Activated gamma-delta T cell treated with anti-CD3 and anti-CD28 coated beads, Interleukin-2, amount 50 U/mL, for 16 hours (primary cell): Measurements from ENCODE around the gene PHF8.

ENCODE experiments used
- DNase-seq: peaks from one replicate; pipeline ENCODE4 v3.0.0-alpha.2; 2020; ENCODE audit warnings: low read depth

PHF8 gene

DNA sequence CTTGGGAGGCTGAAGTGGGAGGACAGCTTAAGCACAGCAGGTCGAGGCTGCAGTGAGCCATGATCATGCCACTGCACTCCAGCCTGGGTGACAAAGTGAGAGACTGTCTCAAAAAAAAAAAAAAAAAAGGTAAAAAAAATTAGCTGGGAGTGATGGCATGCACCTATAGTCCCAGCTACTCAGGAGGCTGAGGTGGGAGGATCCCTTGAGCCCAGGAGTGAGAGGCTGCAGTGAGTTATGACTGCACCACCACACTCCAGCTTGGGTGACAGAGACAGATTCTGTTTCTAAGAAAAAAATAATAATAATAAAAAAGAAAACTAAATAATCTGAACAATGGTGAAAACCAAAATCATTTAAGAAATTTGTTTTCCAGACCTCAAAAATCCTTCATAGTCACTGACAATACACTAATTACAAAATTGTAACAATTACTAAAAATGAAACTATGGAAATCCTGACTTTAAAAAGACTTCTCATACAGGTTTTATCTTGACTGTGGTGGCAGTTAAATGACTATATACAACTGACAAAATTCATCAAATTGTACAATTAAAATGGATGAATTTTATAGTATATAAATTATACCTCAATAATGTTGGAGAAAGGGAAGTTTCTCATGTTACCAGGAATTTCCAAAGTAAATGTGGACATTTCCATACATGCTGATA lies 31.3 kb downstream of the PHF8 start:
- no peak for DNase-seq

DNA sequence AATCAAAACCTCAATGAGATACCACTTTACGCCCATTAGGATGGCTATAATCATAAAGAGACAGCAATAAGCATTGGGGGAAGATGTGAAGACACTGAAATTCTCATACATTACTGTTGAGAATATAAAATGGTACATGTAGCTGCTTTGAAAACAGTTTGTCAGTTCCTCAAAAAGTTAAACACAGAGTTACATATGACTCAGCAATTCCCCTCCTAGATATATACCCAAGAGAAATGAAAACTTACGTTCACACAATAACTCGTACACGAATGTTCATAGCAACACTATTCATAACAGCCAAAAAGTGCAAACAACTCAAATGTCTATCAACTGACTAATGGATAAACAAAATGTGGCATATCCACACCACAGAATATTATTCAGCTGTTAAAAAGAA lies 36.6 kb downstream of the PHF8 start:
- DNase-seq = no peak

DNA sequence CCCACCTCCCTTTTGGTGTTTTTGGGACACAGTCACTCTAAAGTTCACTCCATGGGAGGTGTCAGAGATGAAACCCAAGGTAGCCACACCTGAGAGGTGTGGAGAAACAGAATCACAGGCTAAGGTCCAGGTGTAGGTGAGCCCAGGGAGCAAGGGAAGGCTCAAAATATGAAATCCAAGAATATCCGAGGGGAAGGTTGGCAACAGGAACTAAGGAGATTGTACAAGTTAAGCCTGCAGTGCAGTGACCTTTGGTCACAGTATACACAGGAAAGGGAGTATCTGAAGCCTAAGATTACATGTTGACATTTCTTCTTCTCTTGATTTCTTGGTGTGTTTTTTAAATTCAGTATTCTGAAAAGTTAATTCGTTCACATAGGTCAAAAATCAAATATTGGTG lies 46.5 kb downstream of the PHF8 start:
- no peak for DNase-seq

DNA sequence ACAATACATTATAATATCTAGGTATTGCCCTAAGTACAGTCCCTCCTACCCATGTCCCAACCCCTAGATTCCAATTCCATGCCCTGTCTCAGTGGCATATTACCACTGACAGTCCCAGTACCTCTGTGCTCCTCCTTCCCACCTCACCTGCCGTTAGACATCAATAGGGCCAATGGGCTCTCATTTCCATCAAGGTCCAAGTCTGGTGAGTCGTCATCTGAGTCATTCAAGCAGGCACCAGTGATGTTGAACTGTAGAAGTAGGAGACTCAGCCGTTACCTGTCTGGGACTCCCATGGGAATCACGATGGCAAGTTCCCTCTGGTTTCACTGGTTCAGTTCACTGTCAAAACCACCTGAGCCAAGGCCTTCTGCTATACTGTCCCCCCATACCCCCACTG lies 51.7 kb downstream of the PHF8 start:
- DNase-seq = no peak

DNA sequence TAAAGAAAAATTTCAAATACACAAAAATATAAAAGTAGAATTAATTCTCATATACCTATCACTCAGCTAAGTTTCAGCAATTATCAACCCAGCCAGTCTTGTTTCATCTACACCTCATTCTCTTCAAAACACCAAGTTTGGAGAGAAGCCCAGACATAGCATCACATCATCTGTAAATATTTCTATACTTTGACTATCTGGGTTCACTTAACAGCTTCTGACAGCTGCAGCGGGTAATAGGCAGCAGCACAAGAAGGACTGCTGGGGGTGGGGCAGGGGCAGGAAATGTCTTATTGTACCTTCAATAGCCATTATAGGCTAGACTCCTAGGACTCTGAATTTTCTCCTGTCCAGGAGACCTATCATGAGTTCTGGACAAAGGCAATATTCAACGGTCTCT lies 54.1 kb downstream of the PHF8 start:
- DNase-seq = no peak

DNA sequence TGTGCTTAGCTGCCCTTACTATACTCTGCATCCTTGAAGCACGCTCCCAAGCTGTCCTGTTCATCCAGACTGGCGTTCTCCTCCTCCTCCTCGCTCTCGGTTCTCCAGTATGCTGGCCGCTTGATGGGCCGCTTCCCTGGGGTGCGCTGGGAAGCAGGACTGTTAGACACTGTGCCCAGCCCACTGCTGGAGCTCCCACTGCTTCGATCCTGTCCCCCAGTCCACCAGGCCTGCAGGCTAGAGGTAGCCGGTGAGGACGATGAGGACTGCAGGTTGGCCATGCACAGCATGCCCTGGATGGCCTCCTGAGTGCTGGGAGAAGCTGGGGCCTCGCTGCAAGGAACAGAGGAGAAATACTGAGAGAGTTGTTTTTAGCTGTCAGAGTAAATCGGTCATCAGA lies 59.4 kb downstream of the PHF8 start:
- DNase-seq = no peak

DNA sequence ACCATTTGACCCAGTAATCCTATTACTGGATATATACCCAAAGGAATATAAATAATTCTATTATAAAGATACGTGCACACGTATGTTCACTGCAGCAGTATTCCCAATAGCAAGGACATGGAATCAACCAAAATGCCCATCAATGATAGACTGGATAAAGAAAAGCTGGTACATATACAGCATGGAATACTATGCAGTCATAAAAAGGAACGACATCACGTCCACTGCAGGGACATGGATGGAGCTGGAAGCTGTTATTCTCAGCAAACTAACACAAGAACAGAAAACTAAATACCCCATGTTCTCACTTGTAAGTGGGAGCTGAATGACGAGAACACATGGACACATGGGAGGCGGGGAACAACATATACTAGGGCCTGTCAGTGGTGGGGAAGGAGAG lies 69.7 kb downstream of the PHF8 start:
- DNase-seq = no peak

DNA sequence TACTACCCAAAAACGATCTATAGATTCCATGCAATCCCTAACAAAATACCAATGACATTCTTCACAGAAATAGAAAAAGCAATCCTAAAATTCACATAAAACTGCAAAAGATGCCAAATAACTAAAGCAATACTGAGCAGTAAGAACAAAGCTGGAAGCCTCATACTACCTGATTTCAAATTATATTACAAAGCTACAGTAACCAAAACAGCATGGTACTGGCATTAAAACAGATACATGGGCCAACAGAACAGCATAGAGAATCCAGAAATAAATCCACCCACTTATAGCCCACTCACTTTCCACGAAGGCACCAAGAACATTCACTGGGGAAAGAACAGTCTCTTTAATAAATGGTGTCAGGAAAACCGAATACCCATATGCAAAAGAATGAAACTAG lies 74.7 kb downstream of the PHF8 start:
- DNase-seq = no peak

DNA sequence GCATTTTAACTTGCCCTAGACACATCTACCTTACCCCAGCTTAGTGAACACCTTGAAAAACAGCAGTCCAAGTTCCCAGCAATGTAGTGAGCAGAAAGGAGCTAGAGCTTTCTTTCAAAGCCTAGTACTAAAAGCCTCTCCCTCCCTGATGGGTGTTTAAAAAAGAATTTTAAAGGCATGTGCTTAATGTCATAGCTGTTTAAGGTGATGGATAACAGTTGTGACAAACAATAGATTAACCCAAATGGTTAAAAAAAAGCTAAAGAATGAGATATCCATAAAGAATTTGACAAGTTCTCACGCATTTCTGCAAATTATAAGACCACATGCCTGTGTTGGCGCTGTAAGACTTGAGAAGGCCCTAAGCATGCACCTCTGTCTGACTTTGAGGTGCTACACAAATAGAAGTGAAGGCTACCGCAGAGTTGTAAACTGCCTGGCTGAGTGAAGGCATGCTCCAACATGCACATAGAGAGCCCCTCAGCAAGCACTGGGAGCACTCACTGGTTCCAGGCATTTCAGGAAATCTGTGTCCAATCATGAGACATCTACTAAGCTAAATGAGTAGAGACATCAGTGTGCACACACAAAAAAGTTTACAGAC lies 94.0 kb downstream of the PHF8 start:
- DNase-seq = no peak

DNA sequence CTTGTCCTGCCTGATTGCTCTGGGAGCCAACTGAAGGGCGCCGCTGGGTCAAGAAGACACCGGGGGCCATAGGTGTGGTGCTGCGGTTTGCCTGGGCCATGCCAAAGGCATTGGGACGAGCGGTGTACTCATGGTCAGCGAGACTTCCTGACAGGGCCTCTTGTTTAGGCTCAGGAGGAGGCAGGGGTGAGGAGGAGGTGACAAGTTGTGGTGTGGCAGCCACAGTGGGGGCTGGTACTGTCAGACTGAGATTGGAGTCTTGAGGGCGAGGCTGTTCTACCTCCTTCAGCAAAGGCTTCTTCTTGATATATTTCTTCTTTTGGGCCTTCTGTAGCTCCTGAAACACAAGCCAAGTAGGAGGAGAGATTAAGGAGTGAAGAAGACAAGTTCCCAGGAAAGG lies 104.1 kb downstream of the PHF8 start:
- no peak for DNase-seq

DNA sequence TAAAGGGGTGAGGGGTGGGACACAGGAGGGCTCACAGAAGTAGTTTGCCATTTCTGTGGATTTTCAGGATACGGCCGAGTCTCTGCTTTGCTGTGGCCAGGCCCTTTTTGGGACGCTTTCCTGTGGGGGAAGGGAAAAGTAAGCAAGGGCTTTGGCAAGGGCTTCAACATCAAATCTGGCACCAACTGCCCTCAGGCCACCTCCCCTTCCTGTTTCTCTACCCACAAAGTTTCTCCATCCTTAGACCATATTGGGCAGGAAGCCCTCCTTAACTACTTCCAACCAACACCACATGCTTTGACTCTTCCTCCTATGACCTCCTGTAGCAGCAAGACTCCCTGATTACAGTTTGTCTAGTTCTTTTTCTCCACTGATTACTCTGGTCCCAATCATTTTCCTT lies 105.1 kb downstream of the PHF8 start:
- DNase-seq = no peak

DNA sequence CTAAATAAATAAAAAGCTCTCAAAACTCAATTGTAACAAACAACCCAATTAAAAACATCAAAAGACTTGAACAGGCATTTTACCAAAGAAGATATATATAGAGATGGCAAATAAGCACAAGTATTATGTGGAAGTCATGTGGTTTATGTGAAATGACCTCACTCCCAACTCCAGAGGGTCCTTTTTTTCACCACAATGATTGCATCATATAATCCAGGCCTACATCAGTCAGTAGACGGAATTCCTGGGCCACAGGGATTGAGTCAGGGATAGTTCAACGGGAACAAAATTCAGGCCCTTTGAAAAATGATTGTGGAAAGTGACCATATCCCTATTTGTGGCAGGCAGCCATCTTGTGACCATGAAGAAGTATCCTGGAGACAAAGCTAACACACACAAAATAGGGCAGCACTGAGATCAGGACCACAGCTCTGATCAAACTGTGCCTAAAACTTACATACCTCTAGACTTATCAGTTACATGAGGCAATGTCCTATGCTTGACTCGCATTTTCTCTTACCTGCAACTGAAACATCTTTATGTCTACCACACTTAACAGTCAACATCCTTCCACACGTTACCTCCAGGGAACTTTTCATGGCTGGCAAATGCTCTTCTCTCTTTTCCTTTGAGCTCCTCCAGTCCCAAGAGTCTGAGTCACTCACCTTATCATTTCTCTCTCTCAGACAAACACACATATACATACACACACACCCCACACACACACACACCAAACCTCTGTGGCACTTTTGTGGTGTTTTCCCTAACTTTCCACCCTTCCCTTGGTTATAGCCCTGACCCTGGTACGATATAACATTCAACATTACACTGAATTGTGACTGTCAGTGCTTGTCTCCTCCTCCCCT lies 113.5 kb downstream of the PHF8 start:
- DNase-seq = no peak

DNA sequence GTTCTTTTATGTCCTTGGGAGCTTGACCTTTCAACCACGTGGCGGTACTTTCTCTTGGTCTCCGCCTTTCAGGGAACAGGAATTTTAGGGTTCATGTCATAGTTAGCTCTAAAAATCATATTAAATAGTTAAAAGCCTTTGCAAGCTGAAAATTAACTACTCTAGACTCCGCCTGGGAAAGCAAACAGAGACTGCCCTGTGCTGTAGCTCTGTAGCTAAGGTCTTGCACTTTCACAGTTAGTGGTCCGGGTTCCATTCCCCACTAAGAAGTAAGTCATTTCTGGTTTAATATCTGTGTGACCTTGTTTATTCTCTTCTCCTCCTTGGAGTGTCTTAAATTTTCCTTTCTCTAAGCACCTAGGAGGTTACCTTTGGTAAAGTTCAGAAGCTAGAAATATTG lies 118.2 kb downstream of the PHF8 start:
- DNase-seq = no peak

DNA sequence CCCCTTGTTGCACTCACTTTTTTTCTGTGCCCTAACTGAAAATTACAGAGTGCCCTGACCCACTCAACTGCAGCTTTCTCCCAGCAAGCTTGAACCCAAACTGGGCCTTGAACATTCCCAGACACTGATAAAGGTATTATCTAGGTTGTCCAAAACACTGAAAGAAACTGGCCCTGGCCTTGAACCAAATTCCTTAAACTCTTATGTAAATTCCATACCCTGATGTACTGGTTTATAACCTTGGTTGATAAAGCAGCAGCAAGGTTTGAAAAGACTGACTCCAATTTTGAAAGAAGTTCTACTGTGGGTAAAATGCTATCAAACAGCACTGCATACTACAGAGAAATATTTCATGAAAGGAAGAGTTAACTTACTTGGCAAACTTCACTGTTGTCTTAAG lies 125.6 kb downstream of the PHF8 start:
- DNase-seq = no peak

DNA sequence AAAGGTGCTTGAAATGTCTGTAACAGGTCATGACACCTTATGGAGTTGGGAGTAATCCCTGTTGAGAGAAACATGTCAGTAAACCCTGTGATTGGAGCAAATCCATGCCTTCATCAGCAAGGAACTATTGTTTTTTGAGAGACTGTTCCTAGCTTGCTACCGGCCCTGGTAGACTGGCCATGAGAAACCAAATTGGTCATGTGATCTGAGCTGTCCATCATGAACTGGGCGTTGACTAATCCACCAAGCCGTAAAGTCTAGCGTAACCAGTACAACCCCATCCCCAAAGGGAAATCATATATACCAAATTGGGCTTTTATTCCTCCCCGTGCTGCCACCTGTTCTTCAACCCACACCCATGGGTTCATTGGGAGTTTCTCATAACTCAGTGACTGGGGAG lies 143.7 kb downstream of the PHF8 start:
- DNase-seq = no peak

DNA sequence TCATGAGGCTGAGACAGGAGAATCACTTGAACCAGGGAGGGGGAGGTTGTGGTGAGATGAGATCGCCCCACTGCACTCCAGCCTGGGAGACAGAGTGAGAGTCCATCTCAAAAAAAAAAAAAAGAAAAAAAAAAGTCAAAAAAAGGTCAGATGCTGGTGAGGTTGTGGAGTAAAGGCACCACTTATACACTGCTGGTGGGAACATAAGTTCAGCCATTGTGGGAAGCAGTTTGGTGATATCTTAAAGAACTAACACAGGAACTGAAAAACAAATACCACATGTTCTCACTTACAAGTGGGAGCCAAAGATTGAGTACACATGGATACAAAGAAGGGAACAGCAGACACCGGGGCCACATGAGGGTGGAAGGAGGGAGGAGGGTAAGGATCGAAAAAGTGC lies 149.0 kb downstream of the PHF8 start:
- no peak for DNase-seq
